NCI-H774 (cell line): ENCODE results near the gene STIMATE.

Experiments
- DNase-seq: peaks from one replicate; lab custom pipeline; 2025; lab: John Stamatoyannopoulos, UW

Gene STIMATE

GRCh38 chr3:52817221-52817620, 80.1 kb downstream of the STIMATE start:
- DNase-seq, result no peak

- DNase-seq, result no peak
These were observed 80.7 kb downstream of the STIMATE start for GRCh38 chr3:52816654-52817053.

GRCh38 chr3:52816199-52816598, 81.1 kb downstream of the STIMATE start:
- no peak for DNase-seq

GRCh38 chr3:52813810-52814209, 83.5 kb downstream of the STIMATE start:
- DNase-seq, result no peak

- no peak for DNase-seq
These were observed 85.8 kb downstream of the STIMATE start for GRCh38 chr3:52811452-52812011.

GRCh38 chr3:52810923-52811322, 86.4 kb downstream of the STIMATE start:
- no peak for DNase-seq

GRCh38 chr3:52809662-52810377, 87.5 kb downstream of the STIMATE start:
- no peak for DNase-seq

- DNase-seq, result no peak
These were observed 88.2 kb downstream of the STIMATE start for GRCh38 chr3:52809149-52809548.

GRCh38 chr3:52805270-52806039, 91.9 kb downstream of the STIMATE start:
- DNase-seq, result no peak

- no peak for DNase-seq
These were observed 95.5 kb downstream of the STIMATE start for GRCh38 chr3:52801839-52802238.

- no peak for DNase-seq
These were observed 97.3 kb downstream of the STIMATE start for GRCh38 chr3:52800079-52800478.

GRCh38 chr3:52798978-52799476, 98.3 kb downstream of the STIMATE start:
- no peak for DNase-seq

GRCh38 chr3:52798376-52798977, 98.9 kb downstream of the STIMATE start:
- no peak for DNase-seq

GRCh38 chr3:52796411-52796810, 100.9 kb downstream of the STIMATE start:
- DNase-seq, result no peak

- no peak for DNase-seq
These were observed 101.9 kb downstream of the STIMATE start for GRCh38 chr3:52795298-52795900.

- DNase-seq, result no peak
These were observed 102.7 kb downstream of the STIMATE start, which contains the start of gene ITIH3 for GRCh38 chr3:52794612-52795099. Gene ITIH3, plus strand, starts transcription at chr3:52794796. Its CDS starts 8 bp downstream, at chr3:52794804.

- no peak for DNase-seq
These were observed 103.4 kb downstream of the STIMATE start for GRCh38 chr3:52793702-52794611.

GRCh38 chr3:52792961-52793695, 104.2 kb downstream of the STIMATE start:
- DNase-seq, result no peak

- DNase-seq, result no peak
These were observed 104.9 kb downstream of the STIMATE start for GRCh38 chr3:52792413-52792812.

- DNase-seq, result no peak
These were observed 105.4 kb downstream of the STIMATE start for GRCh38 chr3:52791928-52792327.
